ENCODE results near the gene AUTS2.
"Not testable (repeated sequence)": the region's sequence is repeated elsewhere in the genome, so short reads cannot be mapped to it uniquely, and the experiment has no call there.

AUTS2 gene

DNA sequence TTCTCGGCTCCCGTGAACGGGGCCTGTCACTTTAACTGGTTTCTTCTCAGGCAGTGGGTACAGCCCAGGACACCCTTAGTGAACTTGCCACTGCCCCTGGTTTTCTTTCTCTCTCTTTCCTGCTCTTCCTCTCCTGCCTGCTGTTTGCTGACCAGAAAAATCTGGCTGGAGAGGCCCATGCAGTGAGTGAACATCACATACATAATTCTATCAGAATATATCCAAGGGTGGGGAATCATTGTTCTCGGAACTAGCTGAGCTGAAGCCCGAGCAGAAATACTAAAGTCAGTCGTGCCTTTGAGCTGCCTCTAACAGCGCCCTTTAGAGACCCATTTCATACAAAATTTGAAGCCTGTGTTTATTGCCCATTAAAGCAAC is 1032.2 kb downstream of the AUTS2 start:
- DNase-seq, result peak; percentile 12

DNA sequence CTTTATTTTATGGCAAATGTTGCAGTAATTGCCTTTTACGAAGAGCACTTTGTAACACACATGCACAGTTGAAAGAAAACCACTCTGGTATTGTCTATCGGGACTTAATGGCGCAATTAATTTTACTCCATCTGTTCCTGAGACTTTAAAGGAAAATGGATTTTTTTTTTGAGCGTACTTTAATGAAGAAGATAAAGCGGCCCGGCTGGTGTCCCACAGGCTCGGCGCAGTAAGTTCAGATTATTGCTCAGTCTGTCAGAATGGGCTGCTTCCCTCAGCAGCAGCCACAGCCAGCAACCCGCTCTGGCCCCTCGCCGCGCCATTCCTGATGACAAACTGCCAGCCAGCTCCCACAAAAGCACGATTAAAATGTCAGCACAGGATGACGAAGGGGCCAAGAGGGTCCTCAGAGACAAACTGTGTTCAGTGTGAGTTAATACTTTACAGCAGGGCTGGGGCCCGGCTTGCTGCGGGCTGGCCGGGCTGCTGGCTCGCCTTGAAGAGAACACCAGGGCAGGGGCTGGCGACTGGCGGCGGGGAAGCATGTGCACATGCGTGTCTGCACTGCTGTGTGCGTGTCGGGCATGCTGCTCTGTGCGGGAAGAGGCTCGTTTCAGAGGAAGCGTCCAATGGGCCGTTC is 1032.7 kb downstream of the AUTS2 start:
- peak; percentile 94 for DNase-seq

DNA sequence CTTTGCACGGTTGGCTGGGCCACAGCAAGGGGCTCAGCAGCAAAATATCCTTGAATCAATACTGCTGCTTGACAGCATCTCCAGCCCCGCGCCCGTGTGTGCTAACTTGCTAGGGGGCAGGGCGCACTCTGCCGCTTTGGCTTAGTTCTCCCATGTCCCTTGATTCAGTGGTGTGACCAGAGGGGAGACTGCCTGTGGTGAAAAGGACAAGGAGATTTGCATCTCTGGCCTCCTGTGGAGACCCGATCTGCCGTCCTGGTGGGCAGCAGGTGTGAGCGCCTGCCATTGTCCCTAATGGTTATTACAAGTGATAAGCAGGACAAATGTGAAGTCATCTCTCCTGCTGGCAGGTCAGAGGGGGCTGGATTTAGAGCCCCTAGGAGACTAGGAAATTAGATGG is 1033.4 kb downstream of the AUTS2 start:
- DNase-seq, result no peak

DNA sequence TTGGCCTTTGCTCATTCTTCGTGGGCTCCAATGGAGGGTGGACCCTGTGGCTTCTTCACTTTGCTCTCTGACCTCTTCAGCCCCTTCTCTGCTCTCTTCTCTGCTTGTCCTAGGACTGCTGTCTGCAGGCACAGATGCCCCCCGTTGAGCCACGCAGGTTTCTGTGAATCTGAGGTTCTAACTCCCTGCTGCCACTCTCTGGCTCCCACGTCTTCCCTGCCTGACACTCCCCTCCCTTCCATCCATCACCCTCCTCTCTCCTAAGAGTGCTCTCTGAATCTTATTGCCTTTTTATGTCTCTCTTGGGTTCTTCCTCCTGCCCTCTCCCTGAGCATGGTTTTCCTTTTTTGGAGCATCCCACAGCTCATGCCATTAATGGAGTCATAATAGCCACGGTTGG is 1034.1 kb downstream of the AUTS2 start:
- DNase-seq, result no peak

DNA sequence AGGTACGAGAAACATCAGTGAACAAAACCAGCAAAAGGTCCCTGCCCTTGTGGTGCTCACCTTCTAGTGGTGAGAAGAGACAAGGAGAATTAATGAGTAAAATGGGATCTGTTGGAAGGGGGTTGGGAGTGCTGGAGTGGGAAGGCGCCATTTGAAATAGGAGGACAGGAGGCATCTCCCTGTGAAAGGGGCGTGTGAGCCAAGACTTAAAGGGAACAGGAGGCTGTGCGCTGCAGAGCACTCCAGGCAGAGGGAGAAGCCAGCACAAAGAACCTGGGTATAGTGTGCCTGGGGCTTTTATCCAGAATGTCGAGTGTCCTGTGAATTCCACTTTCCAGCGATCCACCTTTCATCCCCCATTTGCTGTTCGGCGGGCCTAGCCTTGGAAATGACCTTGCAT is 1035.8 kb downstream of the AUTS2 start:
- peak; percentile 14 for DNase-seq

DNA sequence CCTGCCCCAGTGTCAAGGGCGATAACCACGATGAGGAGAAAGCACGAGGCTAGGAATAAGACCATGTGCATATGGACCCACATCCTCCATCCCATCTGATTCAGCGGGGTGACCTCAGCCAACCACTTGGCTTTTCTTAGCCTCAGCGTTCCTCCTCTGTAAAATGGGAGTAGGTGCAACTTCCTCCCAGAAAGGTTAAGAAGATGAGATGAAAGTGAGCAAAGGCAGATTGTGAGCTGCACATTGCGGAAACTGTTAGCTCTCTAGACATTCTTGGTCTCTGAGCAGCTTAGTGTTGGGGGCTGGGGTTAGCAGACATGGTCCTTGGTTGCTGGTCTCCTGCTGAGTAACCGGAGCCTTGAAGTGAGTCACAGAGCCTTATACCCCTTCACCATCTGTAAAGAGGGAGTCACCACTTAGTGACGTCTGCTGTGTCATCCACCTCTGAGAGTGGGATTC is 1036.4 kb downstream of the AUTS2 start:
- peak; percentile 99 for DNase-seq

DNA sequence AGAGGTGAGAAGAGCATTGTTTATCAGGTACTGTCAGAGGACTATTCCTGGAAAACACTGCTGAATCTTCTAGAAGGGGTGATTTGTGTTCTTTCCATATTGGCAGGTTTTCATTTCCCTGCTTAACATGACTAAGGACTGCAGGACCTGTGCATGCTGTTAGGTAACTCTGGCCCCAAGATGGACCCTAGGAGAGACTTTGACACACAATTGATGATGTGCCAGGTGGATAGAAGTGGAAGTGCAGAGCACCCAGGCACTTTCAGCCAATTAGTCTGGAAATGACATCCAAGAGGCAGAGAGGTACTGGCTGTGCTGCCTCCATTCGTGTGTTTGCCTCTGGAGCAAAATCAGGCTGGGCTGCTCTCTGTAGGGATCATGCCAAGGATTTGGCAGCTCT is 1037.4 kb downstream of the AUTS2 start:
- no peak for DNase-seq

DNA sequence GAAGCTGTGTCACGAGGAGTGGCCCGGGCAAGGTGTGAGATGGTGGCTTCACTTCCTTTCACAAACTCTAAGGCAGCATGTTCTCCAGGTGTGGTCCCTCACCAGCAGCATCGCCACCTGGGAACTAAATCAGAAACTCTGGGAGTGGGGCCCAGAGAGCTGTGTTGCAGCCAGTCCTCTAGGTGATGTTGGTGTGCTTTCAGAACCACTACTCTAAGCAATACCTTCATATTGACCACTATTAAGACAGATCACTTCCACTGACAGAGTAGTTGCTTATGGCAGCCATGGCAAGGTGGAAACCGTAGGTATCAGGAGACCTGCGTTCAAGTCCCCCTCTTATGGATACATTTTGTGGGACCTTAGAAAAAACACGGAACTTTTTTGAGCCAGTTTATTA is 1037.9 kb downstream of the AUTS2 start:
- no peak for DNase-seq

DNA sequence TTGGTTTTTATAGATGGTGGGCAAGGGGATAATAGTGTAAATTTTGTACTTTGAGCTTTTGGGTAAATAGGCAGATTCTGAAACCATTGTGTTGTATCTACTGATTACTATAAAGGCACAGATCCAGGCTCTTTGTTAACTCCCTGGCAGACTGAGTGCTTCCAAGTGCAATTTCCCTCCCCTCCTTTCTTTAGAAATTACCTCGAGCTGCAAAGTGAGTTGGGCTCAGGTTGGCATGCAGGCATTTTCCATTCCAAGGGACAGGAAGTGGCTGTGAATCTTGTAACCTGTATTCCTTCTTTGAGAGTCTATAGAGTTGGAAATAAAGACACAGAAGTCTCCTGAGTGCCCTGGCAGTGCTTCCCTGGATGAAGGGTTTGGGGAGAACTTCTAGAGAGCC is 1039.5 kb downstream of the AUTS2 start:
- DNase-seq, result no peak

DNA sequence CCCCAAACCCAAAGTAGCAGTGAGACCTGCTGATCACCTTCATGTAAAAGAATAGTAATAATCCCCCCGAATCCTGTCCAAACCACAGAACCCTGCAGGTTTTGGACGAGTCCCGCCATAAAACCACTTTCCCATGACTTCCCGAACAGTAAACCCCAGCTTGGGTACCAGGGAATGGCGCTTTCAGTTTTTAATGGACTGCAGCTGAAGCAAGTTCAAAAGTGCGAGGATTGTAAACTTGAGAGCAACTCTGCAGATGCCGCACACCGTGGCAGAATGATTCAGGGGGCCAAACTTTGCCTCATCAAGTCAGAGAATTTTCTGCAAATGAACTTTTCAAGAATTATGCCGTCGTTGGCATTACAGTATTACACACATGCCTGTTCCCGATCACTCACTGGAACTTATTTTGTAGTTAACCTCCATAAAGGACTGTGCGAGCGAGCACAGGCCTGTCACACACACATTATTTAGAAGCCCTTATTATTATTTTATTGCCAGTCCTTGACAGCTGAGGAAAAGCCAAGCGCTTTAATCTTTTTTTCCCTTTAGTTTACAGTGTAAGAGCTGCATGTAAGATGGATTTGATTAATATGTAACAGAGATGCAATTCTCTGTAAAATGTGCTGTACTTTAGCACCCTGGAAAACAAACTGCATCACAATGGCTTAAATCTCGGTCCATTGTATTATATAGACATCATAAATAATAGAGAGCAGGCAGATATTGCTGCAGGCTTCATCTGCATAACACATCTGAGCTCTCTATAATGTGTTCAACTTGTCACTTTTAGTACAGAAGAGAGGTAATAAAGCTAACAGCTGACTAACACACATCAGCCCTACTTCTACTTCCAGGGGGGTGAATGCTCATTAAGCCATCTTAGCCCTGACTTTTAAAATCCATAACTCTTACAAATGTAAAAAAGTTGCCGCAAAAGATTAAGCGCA is 1040.2 kb downstream of the AUTS2 start:
- peak; percentile 25 for DNase-seq

DNA sequence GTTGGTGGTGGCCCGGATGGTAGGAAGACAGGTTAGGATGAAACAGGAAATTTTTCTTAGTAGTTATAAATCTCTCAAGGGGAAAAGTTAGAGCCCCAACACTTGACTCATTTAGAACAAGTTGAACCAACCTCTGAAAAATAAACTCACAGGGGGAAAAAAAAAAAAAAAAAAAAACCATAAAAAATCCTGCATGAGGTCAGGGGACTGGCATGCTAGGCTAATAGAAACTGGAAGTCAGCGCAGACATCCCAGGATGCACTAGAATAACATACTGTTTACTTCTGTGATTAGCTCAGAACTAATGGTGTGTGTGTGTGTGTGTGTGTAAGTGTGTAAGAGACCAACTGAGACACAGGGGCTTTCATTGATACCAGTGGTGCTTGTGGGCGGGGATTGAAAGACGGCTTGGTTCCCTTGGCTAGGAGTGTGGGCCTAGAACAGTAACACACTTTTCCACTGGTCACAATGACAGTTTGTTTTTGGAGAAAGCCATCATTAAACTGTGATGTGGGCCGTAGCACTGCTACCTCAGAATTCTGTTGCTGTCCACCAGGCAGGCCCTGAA is 1042.1 kb downstream of the AUTS2 start:
- peak; percentile 87 for DNase-seq

DNA sequence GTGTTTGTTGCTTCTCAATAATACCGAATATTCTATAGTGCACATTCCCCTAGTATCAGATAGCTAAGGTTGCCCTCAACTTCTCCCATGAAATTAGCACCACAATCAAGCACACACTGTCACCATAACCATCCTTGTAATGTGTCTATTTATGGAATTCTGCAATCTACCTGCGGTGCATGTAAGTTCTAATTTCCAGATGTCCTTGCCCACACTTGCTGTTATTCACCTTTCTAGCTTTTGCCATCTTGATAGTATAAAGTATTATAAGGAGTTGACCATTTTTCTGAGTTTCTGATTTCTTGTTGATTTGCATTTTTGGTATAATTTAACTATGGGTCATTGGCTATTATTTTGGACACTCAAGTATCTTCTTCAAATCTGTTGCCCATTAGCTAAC is 1043.6 kb downstream of the AUTS2 start:
- DNase-seq, result no peak

DNA sequence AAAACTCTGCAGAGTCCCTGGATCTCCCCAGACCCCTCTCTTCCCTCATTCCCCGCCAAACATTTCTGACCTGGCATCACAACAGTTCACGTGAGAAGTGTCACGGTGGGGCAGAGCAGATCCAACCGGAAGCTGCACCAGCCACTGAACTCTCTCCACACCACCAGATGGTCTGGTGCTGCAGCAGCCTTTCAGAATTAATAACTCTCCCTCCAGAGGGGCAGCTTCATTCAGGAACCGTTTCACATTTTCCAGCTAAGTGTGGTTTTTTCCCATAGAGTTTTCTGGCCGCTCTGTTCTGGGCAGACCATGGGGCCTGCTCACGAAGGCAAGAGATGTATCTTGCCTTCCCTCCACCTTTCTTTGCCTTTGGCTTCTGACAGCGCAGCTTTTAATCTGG is 1047.0 kb downstream of the AUTS2 start:
- no peak for DNase-seq

DNA sequence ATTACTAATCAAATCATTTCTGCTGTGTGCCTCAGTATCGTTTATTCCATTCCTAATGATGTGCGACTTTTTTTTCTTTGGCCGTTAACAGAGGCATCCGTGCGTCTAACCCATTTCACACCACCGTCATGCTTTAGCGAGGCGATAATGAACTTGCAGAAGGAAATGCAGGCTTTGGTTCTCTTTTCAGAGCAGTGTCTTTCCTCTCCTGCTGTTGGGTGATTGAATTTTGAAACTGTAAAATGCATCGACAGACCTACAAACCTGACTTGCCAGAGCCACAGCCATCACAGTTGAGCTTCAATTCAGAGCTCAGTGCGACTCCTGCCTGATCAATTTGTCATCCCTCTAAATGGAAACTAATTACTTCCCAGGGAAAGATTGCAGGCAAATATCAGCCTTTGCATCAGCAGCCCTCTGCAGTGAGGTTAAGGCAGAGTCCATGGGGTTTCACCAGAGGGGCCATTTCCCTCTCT is 1047.6 kb downstream of the AUTS2 start:
- DNase-seq, result no peak

DNA sequence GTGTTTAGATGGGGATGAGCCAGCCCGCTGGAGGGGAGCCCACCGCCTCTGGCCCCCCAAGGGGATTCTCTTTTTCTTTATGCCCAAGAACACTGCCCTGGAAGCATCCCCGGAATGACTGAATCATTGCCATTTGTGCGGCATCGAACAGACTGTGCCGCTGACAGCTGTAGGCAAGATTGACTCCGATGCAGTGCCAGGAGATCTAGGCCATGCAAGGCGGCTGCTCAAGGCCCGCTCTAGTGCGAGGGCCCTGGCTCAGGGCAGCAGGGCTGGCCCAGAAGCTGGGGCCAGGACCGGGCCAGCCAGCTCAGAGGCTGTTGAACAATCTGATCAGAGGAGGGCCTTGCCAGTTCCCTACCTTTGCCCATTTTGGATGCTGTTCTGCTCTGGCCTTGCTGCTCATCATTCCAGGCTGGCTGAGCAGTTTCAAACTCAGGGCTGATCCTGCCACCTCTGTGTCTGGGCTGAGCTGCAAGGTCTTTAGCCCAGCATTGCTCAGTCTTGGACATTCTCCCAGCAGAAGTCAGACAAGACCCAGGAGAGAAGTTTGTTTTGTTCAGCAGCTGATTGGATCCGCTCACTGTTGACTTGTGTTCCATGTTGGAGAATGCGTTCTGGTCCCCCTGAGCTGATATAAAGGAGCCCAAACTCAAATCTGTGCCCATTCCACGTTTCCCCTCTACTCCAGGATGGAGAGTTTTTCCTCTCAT is 1048.4 kb downstream of the AUTS2 start:
- DNase-seq, result no peak

DNA sequence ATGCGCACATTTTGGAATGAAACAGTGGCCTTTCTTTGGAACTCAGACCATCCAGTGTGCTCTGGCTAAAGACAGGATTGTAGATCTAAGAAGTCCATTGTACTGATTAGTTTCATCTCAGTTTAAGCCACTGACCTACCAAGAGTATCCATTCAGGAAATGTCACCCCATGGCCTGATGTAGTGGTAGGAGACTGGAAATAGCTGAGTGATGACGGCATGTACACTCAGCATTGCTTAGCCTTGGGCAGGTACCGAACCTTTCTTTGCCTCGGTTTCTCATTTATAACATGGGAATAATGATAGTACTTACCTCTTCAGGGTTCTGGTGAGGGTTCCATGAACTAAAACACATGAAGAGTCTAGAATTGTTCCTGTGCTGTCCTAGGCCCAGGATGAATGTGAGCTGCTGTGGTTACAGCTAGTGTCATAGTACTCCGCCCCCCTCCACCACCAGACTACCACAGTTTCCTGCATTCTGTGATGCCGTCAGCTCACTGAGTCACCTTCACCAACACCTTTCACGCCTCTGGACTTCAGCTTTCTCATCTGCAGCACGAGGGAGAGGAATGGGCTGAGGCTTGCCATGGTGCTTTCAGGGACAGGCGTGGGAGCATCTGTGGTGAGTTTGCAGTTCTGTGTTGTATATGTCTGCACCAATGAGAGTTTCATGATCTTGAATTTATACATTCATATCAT is 1049.7 kb downstream of the AUTS2 start:
- DNase-seq, result peak; percentile 84

DNA sequence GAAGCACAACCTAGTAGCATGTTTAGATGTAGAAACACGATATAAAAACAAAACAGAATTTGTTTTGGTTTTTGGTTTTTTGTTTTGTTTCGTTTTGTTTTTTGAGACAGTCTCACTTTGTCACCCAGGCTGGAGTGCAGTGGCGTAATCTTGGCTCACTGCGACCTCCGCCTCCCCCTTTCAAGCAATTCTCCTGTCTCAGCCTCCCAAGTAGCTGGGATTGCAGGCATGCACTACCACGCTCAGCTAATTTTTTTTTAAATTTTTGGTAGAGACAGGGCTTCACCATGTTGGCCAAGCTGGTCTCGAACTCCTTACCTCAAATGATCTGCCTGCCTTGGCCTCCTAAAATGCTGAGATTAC is 1050.2 kb downstream of the AUTS2 start:
- DNase-seq, result not testable (repeated sequence)

DNA sequence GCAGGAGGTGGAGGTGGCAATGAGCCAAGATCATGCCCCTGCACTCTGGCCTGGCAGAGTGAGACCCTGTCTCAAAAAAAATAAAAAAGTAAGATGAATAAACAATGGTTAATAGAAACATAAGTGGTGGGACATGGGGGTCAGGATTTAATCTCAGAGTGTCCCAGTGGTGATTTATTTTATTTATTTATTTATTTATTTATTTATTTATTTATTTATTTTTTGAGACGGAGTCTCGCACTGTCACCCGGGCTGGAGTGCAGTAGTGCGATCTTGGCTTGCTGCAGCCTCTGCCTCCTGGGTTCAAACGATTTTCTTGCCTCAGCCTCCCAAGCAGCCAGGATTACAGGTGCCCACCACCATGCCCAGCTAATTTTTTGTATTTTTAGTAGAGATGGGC is 1051.0 kb downstream of the AUTS2 start:
- no peak for DNase-seq

DNA sequence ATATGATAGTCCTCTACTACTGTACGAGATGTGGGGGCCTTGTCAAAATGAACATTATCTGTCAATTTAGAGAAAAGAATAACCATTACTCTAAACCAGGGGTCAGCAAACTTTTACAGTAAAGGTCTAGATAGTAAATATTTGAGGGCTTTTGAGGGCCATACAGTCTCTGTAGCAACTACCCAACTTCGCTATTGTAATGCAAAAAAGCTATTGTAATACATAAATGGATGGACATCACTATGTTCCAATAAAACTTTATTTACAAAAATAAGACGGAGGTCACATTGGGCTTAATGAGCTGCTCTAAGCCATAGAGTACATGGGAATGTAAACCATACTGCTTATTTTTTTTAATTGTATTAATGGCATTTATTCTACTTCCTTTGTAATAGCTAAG is 1055.9 kb downstream of the AUTS2 start:
- no peak for DNase-seq

DNA sequence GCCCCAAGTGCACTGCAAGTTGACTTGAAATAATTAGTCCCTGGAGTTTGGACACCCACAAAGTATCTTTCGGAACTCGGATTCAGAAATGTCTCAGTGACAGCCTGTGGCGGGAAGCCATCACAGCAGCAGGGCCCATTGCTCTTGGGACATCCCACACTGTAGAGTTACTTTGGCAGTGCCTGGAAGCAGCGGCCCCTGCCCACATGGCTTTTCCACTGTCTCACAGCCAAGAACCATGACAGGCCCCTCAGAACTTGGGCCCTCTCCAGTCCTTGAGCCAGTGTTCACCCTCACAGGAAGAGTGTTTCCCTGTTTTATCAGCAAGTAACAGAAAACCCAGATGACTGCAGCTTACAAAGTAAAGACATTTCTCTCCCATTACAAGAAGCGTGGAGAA is 1056.7 kb downstream of the AUTS2 start:
- DNase-seq, result no peak

DNA sequence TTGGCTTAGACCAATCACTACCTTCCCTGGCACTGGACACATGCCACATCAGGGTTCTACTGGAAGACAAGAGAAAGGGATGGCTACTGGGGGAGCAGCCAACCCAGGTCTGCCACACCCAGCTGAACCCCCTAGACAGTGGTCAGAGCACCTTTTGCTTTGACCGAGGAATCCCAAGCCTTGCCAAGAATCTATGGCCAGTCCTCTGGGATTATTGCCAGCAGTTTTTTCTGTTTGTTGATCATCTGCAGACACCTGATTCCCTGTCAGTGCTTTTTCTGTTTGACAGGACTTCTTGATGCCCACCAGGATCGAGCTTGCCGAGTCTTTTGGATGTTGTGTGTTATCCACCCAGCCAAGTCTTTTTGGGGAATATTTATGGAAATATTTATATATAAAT is 1057.4 kb downstream of the AUTS2 start:
- DNase-seq, result no peak

DNA sequence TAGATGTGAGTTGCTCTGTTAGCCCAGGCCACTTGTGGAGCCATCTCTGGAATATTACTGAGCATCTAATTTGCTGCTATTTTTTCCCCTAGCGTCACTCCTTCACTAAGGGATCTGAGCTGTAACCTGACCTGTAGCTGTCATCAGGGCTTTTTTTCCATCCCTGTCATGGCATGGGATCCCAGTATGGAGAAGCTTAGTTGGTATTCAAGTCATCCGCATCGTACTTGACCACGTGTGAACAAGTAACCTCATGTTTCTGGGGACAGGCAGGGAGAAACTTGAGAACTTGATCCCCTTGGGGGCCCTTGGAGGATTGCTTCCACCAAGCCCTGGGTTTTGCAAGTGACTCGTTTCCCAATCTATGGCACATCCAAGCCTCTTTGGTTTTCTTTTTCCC is 1059.3 kb downstream of the AUTS2 start:
- DNase-seq, result peak; percentile 65

All from fibroblast of skin of right biceps (primary cell).